ENCODE measurements around the gene DOK3. TPM values are rescaled to one million over a fixed set of nuclear protein-coding genes. Genes with fewer than 3 reads are reported as not detected.

The DOK3 gene
- total and polyA plus RNA-seq, 2 of the 13 experiments (the other 11 are each of a cell fraction or from before 2014, with no cell fraction given), result 1.4 to 1.5 TPM

DNA sequence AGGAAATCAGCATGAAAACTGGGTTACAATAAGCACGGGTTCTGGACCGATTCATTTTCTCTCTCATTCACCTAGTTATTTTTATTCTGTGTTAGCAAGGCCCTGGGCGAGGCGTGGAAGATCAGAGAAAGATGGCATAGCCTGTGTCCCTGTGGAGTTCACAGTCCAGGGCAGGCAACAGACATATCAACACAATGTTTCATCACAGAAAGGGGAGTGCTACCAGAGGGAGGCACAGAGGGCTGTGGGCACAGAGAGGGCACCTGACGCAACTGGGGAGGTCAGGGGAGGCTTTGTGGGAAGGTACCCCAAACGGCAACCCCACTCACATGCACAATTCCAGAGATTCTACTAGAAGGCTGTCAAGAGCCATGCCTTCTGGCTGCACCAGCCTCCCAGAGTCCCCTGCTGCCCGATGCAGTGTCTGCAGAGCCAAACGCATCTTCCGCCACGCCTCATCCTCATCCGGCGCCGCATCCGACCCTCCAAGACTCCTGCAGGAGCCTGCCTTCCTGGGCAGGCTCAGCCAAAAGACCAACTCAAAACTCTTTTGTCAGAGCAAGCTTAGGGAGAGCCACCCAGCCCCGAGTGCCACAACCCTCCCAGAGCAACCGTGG is 43.3 kb upstream of the DOK3 start:
- FAIRE-seq, result no peak
- Histone ChIP-seq H2AFZ (ENCODE audit: low read length) (no peak overlapping the region), H3K4me2 (ENCODE audit: low read depth, low read length) (peak overlapping the region; percentile 86), H3K9ac (ENCODE audit: insufficient read depth, low read depth, low read length) (peak overlapping the region; percentile 86), H3K27ac (ENCODE audit: extremely low read length, insufficient read depth, low read length) (peak overlapping the region; percentile 56), H3K79me2 (ENCODE audit: insufficient read depth, low read length) (peaks cover 57% of the 10 kb centered on the region), H3K9me3 (ENCODE audit: low read length) (no peaks in the 10 kb centered on the region), H4K20me1 (ENCODE audit: insufficient read depth, low read length) (peaks cover 7% of the 10 kb centered on the region; the same call in 1 of the 2 replicates), H3K4me1 (ENCODE audit: insufficient read depth, low read length) (peaks cover 56% of the 10 kb centered on the region), H3K36me3 (replicated peaks in 1 of 2; ENCODE audit: control insufficient read depth in 1 of 2, insufficient read depth in 2 of 2, low read length in 2 of 2) (peaks cover 5 to 18% of the 10 kb centered on the region in 2 experiments), H3K27me3 (ENCODE audit: control insufficient read depth in 1 of 2, insufficient read depth in 2 of 2, low read length in 2 of 2) (no peaks in the 10 kb centered on the region), H3K4me3 (replicated peaks in 1 of 3; ENCODE audit: insufficient read depth in 1 of 3, low read depth in 2 of 3, low read length in 3 of 3) (peak overlapping the region; percentile 96 to 98 (median 98))
- 25% methylated on average over 7 of the region's 16 CpGs for WGBS (ENCODE audit: low lambda C conversion rate)
- peak; percentile 69 for ATAC-seq
- in situ Hi-C loops (cut with HindIII; ENCODE audit: extremely low pct_ligation_motif_present, low pct_unique_long_range_greater_than_20kb), result no loop called here
- intact Hi-C loops (cut with micrococcal nuclease; ENCODE audit: unreplicated experiment), result loop anchor here (5.0 kb wide), 1 partner anchor 36 kb away; the partner anchor contains the start of gene DDX41
- CTCF ChIA-PET (ENCODE audit: low intra/inter-chr PET ratio, low total read pairs), result no interaction called here
- DNase-seq (ENCODE audit: low spot score), result peak; percentile 29
- POLR2A ChIA-PET, result interaction anchor here (0.7 to 1.0 kb wide), 2 partner anchors 35 to 56 kb away, joined by 3 to 4 read pairs; partner anchors contain the start of gene PDLIM7
- no TSS peak for BruUV-seq (replicated peaks)
- TF ChIP-seq ZBTB20 (CRISPR knock-in tag; IDR thresholded peaks at IDR 0.05; ENCODE audit: borderline replicate concordance, low read depth), result no peak
- peak; percentile 7; the same call in 1 of the 2 replicates for TF ChIP-seq SALL1 (CRISPR knock-in tag; IDR thresholded peaks at IDR 0.05)
- TF ChIP-seq, protein P1, sequence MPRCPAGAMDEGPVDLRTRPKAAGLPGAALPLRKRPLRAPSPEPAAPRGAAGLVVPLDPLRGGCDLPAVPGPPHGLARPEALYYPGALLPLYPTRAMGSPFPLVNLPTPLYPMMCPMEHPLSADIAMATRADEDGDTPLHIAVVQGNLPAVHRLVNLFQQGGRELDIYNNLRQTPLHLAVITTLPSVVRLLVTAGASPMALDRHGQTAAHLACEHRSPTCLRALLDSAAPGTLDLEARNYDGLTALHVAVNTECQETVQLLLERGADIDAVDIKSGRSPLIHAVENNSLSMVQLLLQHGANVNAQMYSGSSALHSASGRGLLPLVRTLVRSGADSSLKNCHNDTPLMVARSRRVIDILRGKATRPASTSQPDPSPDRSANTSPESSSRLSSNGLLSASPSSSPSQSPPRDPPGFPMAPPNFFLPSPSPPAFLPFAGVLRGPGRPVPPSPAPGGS (CRISPR knock-in tag; IDR thresholded peaks at IDR 0.05), result no peak
- TF ChIP-seq ZNF143 (CRISPR knock-in tag; IDR thresholded peaks at IDR 0.05), result 0 out of 2 replicates have a peak, but pooled peaks have one; percentile 18
- TF ChIP-seq FOSL2 (CRISPR knock-in tag; IDR thresholded peaks at IDR 0.05), result 0 out of 2 replicates have a peak, but pooled peaks have one; percentile 16
- TF ChIP-seq NFIB (CRISPR knock-in tag; IDR thresholded peaks at IDR 0.05; ENCODE audit: borderline replicate concordance), result no peak
- no peak for TF ChIP-seq ZNF790 (CRISPR knock-in tag; IDR thresholded peaks at IDR 0.05; ENCODE audit: borderline replicate concordance)
- TF ChIP-seq, protein P2, sequence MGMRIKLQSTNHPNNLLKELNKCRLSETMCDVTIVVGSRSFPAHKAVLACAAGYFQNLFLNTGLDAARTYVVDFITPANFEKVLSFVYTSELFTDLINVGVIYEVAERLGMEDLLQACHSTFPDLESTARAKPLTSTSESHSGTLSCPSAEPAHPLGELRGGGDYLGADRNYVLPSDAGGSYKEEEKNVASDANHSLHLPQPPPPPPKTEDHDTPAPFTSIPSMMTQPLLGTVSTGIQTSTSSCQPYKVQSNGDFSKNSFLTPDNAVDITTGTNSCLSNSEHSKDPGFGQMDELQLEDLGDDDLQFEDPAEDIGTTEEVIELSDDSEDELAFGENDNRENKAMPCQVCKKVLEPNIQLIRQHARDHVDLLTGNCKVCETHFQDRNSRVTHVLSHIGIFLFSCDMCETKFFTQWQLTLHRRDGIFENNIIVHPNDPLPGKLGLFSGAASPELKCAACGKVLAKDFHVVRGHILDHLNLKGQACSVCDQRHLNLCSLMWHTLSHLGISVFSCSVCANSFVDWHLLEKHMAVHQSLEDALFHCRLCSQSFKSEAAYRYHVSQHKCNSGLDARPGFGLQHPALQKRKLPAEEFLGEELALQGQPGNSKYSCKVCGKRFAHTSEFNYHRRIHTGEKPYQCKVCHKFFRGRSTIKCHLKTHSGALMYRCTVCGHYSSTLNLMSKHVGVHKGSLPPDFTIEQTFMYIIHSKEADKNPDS (CRISPR knock-in tag; IDR thresholded peaks at IDR 0.05), result no peak
- TF ChIP-seq FOXA1 (IDR thresholded peaks at IDR 0.05), result no peak
- 0 out of 2 replicates have a peak, but pooled peaks have one; percentile 4 for TF ChIP-seq FOXA1 (CRISPR knock-in tag; IDR thresholded peaks at IDR 0.05)
- TF ChIP-seq, protein P3, sequence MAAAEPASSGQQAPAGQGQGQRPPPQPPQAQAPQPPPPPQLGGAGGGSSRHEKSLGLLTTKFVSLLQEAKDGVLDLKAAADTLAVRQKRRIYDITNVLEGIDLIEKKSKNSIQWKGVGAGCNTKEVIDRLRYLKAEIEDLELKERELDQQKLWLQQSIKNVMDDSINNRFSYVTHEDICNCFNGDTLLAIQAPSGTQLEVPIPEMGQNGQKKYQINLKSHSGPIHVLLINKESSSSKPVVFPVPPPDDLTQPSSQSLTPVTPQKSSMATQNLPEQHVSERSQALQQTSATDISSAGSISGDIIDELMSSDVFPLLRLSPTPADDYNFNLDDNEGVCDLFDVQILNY (CRISPR knock-in tag; conservative IDR thresholded peaks at IDR 0.05), result no peak
- TF ChIP-seq, protein P4, sequence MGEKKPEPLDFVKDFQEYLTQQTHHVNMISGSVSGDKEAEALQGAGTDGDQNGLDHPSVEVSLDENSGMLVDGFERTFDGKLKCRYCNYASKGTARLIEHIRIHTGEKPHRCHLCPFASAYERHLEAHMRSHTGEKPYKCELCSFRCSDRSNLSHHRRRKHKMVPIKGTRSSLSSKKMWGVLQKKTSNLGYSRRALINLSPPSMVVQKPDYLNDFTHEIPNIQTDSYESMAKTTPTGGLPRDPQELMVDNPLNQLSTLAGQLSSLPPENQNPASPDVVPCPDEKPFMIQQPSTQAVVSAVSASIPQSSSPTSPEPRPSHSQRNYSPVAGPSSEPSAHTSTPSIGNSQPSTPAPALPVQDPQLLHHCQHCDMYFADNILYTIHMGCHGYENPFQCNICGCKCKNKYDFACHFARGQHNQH (CRISPR knock-in tag; IDR thresholded peaks at IDR 0.05), result no peak
- TF ChIP-seq TMF1 (CRISPR knock-in tag; IDR thresholded peaks at IDR 0.05; ENCODE audit: low read depth), result no peak
- no peak for TF ChIP-seq TRIM24 (CRISPR knock-in tag; IDR thresholded peaks at IDR 0.05)
- 0 out of 2 replicates have a peak, but pooled peaks have one; percentile 39 for TF ChIP-seq HNRNPL (IDR thresholded peaks at IDR 0.05; ENCODE audit: low read depth, low read length)
- TF ChIP-seq, protein P5, sequence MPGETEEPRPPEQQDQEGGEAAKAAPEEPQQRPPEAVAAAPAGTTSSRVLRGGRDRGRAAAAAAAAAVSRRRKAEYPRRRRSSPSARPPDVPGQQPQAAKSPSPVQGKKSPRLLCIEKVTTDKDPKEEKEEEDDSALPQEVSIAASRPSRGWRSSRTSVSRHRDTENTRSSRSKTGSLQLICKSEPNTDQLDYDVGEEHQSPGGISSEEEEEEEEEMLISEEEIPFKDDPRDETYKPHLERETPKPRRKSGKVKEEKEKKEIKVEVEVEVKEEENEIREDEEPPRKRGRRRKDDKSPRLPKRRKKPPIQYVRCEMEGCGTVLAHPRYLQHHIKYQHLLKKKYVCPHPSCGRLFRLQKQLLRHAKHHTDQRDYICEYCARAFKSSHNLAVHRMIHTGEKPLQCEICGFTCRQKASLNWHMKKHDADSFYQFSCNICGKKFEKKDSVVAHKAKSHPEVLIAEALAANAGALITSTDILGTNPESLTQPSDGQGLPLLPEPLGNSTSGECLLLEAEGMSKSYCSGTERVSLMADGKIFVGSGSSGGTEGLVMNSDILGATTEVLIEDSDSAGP (CRISPR knock-in tag; IDR thresholded peaks at IDR 0.05; ENCODE audit: borderline replicate concordance), result 0 out of 2 replicates have a peak, but pooled peaks have one; percentile 30
- TF ChIP-seq EEA1 (CRISPR knock-in tag; IDR thresholded peaks at IDR 0.05; ENCODE audit: borderline replicate concordance), result no peak
